ENCODE measurements around the gene SHC1.

SHC1 gene, protein sequence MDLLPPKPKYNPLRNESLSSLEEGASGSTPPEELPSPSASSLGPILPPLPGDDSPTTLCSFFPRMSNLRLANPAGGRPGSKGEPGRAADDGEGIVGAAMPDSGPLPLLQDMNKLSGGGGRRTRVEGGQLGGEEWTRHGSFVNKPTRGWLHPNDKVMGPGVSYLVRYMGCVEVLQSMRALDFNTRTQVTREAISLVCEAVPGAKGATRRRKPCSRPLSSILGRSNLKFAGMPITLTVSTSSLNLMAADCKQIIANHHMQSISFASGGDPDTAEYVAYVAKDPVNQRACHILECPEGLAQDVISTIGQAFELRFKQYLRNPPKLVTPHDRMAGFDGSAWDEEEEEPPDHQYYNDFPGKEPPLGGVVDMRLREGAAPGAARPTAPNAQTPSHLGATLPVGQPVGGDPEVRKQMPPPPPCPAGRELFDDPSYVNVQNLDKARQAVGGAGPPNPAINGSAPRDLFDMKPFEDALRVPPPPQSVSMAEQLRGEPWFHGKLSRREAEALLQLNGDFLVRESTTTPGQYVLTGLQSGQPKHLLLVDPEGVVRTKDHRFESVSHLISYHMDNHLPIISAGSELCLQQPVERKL

GRCh38 chr1:154970631-154971340 lies at the start of gene SHC1:
TSS of gene SHC1 (minus strand) at chr1:154970747. CDS start at chr1:154970526, 221 bp downstream.
- DNase-seq (ENCODE audit: low spot score): peak; percentile 95

DNA sequence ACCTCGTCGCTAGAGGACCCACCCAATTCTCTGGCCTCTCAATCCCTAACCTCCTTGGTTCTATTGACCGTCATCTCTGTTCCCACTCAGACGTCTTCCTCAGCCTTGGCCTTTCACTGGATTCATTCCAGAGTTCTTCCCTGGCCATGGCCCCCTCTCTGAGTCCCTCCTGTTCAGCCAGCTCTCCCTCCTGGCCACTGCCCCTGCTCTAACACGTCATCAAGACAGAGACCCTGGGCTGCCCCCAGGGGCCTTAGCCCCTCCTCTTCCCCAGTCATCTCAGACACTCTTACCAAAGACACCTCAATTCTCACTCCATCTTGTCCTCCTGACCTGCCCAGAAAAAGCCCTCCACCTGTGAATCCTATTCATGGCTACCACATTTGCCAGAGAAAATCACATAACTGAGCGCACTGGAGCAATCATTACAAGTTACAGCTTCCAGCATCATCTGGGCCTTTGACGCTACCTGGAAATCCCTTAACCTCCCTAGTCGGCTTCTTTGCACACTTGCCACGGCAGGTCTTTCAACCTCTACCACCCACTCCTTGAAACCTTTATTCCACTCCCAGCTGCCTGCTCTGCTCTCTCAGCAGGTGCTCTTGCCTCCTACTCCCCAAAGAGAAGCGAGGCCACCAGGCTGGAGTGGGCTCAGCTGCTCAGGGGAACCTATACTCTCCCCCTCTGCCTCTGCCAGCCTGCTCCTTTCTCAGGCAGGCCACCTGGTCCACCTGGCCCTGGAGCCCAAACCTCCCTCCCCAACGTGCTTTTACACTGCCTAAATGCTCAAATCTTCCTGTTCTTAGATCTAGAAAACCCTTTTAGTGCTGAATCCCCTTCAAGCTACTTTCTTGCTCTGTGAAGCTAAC lies 49.1 kb upstream of the SHC1 start:
- DNase-seq (ENCODE audit: low spot score): no peak

- no peak for DNase-seq (ENCODE audit: low spot score)
Observed at GRCh38 chr1:155018617-155019348, 48.2 kb upstream of the SHC1 start.

DNA sequence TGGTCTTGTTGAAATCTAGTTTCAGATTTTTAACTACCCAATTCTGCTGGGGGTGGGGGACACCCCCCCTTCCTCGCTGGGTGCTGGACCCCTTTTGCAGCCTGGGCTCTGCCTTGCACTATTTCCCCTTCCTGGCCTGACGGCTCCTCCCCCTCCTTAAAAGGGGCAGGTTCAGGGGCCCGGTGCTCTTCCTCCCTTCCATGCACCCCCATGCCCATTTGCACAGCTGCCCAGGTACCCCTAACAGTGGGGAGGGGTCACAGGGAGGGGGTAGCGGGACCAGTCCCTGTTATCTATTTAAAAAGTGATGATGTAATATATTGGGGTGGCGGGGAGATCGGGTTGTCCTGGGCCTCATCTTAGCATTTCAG lies 47.4 kb upstream of the SHC1 start:
- no peak for DNase-seq (ENCODE audit: low spot score)

DNA sequence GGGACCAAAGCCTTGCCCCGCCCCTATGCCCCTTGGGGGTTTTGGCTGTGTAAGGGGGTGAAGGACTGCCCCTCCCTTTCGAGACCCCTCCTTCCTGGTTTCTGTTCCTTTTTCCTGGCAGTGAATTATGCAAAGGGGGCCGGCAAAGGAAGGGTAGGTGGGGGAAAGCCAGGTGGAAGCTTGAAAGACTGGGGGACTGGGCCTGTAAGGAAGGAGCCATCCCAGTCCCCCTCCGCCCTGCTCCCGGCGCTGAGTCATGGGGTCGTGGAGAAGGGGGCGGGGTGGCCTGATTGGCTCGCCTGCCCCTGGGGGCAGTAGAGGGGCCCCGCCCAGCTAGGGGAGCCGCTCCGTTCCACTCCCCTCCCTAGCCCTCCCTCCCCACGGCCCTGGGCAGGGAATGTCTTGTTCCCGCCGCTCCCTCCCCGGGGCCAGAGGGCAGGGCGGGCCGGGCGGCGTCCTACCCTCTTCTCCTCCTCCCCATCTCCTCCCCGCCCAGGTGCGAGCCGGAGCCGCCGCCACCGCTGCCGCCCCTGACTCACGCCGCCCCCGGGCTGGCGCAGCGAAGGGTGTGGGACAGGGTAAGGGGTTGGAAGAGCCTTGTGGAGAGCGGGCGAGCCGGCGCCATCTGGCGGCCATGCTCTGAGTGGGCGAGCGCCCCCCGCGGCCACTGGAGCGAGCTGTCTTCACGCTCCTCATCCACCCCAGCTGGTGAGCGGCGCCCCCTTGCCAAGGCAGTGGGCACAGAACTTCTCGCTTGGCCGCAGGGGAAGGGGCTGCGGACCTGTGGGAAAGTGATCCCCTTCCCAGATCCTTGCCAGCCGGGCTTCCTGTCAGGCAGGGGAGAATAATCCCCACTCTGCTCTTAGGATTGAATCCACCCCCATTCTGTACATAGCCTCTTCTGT lies 46.7 kb upstream of the SHC1 start:
- DNase-seq (ENCODE audit: low spot score): peak; percentile 91

DNA sequence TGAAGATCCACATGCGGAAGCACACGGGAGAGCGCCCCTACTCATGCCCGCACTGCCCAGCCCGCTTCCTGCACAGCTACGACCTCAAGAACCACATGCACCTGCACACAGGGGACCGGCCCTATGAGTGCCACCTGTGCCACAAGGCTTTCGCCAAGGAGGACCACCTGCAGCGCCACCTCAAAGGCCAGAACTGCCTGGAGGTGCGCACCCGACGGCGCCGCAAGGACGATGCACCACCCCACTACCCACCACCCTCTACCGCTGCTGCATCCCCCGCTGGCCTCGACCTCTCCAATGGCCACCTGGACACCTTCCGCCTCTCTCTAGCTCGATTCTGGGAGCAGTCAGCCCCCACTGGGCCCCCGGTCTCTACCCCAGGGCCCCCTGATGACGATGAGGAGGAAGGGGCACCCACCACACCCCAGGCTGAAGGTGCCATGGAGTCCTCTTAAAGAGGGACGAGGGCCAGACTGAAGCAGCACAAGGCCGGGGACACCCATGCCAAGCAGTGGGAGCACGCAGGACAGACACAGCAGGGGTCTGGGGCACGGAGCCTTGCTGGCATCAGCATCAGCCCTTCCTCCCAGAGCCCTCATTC lies 45.8 kb upstream of the SHC1 start:
- peak; percentile 60 for DNase-seq (ENCODE audit: low spot score)

GRCh38 chr1:155015527-155016230 lies 45.1 kb upstream of the SHC1 start:
- DNase-seq (ENCODE audit: low spot score): no peak

DNA sequence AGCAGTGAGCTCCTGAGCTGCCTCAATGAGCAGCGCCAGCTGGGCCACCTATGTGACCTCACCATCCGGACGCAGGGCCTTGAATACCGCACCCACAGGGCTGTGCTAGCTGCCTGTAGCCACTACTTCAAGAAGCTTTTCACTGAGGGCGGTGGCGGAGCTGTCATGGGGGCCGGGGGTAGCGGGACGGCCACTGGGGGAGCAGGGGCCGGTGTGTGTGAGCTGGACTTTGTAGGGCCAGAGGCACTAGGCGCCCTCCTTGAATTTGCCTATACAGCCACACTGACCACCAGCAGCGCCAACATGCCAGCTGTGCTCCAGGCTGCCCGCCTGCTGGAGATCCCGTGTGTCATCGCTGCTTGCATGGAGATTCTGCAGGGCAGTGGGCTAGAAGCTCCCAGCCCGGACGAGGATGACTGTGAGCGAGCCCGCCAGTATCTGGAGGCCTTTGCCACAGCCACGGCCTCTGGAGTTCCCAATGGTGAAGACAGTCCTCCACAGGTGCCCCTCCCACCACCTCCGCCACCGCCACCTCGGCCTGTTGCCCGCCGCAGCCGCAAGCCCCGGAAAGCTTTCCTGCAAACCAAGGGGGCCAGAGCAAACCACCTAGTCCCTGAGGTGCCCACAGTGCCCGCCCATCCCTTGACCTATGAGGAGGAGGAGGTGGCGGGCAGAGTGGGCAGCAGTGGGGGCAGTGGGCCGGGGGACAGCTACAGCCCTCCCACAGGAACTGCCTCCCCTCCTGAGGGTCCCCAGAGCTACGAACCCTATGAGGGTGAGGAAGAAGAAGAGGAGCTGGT lies 44.4 kb upstream of the SHC1 start:
- no peak for DNase-seq (ENCODE audit: low spot score)

- DNase-seq (ENCODE audit: low spot score): no peak
Observed at GRCh38 chr1:155013632-155014031, 43.1 kb upstream of the SHC1 start.

GRCh38 chr1:155012776-155013602 lies 42.4 kb upstream of the SHC1 start:
- DNase-seq (ENCODE audit: low spot score): no peak

GRCh38 chr1:155012026-155012546 lies 41.5 kb upstream of the SHC1 start:
- no peak for DNase-seq (ENCODE audit: low spot score)

GRCh38 chr1:155011437-155012025 lies 41.0 kb upstream of the SHC1 start:
- DNase-seq (ENCODE audit: low spot score): peak; percentile 55

DNA sequence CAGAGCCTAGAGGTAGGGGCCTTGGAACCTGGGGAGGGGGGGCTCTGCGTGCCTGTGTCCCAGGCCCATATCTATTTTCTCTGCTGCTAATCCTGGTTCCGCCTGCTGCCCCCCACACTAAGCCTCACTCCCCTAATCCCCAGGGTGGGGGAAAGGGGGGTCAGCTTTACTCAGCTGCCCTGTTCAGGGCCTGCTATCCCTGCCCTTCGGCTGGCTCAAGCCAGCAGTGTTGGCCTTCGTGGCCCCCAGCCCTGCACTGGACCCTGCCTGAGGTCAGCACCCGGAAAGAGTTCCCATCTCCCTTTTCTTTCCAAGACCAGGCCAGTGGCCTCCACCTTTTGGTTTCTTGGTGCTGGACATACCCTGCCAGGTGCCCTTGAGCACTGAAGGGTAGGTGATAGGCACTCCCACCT lies 40.5 kb upstream of the SHC1 start:
- DNase-seq (ENCODE audit: low spot score): no peak

- no peak for DNase-seq (ENCODE audit: low spot score)
Observed at GRCh38 chr1:155010211-155010918, 39.8 kb upstream of the SHC1 start.

GRCh38 chr1:155009742-155010141 lies 39.2 kb upstream of the SHC1 start:
- DNase-seq (ENCODE audit: low spot score): no peak

DNA sequence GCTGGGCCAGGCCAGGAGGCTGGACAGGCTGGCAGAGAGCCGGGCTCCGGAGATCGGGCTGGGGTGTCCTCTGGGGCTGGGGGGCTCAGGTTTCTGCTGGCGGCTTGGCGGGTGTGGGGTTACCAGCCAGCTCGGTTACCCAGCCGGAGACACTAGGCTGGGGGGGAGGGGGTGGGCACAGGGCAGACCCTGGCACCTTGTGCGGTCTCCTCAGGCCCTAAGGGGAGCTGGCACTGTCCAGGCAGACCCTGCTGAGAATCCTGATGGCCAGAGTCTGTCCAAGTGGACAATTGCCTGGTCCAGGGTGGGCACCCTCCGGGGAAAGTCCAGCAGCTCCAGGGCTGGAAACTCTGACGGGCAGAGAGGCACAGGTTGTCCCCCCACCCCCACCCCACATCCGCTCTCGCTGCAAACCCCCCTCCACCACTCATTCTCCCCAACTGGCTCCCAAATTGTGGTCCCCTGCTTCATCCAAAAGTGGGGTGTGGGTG lies 38.7 kb upstream of the SHC1 start:
- DNase-seq (ENCODE audit: low spot score): no peak

Measured in left forelimb (tissue), 1 donor.